Measurements from ENCODE around the gene FAAP20.

The FAAP20 gene

GRCh38 chr1:2238361-2239012, 43.9 kb upstream of the FAAP20 start:
- H3K9ac ChIP-seq (ENCODE audit: insufficient read length, low read depth), result no peak overlapping the region
- H3K36me3 ChIP-seq (ENCODE audit: insufficient read depth, insufficient read length, low read length), result peaks cover 68% of the 10 kb centered on the region
- H3K4me1 ChIP-seq (ENCODE audit: insufficient read depth, insufficient read length), result peaks cover 32% of the 10 kb centered on the region
- H3K9me3 ChIP-seq (ENCODE audit: insufficient read depth, low read length), result no peaks in the 10 kb centered on the region
- DNase-seq (ENCODE audit: low read depth, low spot score), result no peak
- H3K27me3 ChIP-seq (ENCODE audit: insufficient read depth, insufficient read length), result no peaks in the 10 kb centered on the region
- TF ChIP-seq YY1 (IDR thresholded peaks at IDR 0.05; ENCODE audit: insufficient read depth, insufficient read length) (no peak), ZNF274 (IDR thresholded peaks at IDR 0.05; ENCODE audit: low read depth, low read length) (no peak), SUZ12 (IDR thresholded peaks at IDR 0.05; ENCODE audit: extremely low read depth, insufficient read depth, insufficient read length) (no peak)
- H3K4me3 ChIP-seq (ENCODE audit: insufficient read length, low read depth), result no peak overlapping the region

GRCh38 chr1:2237773-2238172, 43.2 kb upstream of the FAAP20 start:
- Histone ChIP-seq H3K4me1 (ENCODE audit: insufficient read depth, insufficient read length) (peaks cover 25% of the 10 kb centered on the region), H3K9me3 (ENCODE audit: insufficient read depth, low read length) (no peaks in the 10 kb centered on the region), H3K9ac (ENCODE audit: insufficient read length, low read depth) (no peak overlapping the region), H3K36me3 (ENCODE audit: insufficient read depth, insufficient read length, low read length) (peaks cover 63% of the 10 kb centered on the region), H3K27me3 (ENCODE audit: insufficient read depth, insufficient read length) (no peaks in the 10 kb centered on the region), H3K4me3 (ENCODE audit: insufficient read length, low read depth) (no peak overlapping the region)
- no peak for TF ChIP-seq SUZ12 (IDR thresholded peaks at IDR 0.05; ENCODE audit: extremely low read depth, insufficient read depth, insufficient read length)
- no peak for TF ChIP-seq ZNF274 (IDR thresholded peaks at IDR 0.05; ENCODE audit: low read depth, low read length)
- no peak for DNase-seq (ENCODE audit: low read depth, low spot score)

GRCh38 chr1:2236695-2237677, 42.4 kb upstream of the FAAP20 start:
- H3K9me3 ChIP-seq (ENCODE audit: insufficient read depth, low read length), result no peaks in the 10 kb centered on the region
- peaks cover 33% of the 10 kb centered on the region for H3K4me1 ChIP-seq (ENCODE audit: insufficient read depth, insufficient read length)
- no peak overlapping the region for H3K9ac ChIP-seq (ENCODE audit: insufficient read length, low read depth)
- no peaks in the 10 kb centered on the region for H3K27me3 ChIP-seq (ENCODE audit: insufficient read depth, insufficient read length)
- H3K36me3 ChIP-seq (ENCODE audit: insufficient read depth, insufficient read length, low read length), result peaks cover 64% of the 10 kb centered on the region
- no peak overlapping the region for H3K4me3 ChIP-seq (ENCODE audit: insufficient read length, low read depth)
- DNase-seq (ENCODE audit: low read depth, low spot score), result no peak
- TF ChIP-seq YY1 (IDR thresholded peaks at IDR 0.05; ENCODE audit: insufficient read depth, insufficient read length), result no peak
- TF ChIP-seq ZNF274 (IDR thresholded peaks at IDR 0.05; ENCODE audit: low read depth, low read length), result no peak
- TF ChIP-seq SUZ12 (IDR thresholded peaks at IDR 0.05; ENCODE audit: extremely low read depth, insufficient read depth, insufficient read length), result no peak

- H3K27me3 ChIP-seq (ENCODE audit: insufficient read depth, insufficient read length), result no peaks in the 10 kb centered on the region
- H3K9me3 ChIP-seq (ENCODE audit: insufficient read depth, low read length), result no peaks in the 10 kb centered on the region
- no peak for DNase-seq (ENCODE audit: low read depth, low spot score)
- H3K4me3 ChIP-seq (ENCODE audit: insufficient read length, low read depth), result no peak overlapping the region
- peaks cover 38% of the 10 kb centered on the region for H3K4me1 ChIP-seq (ENCODE audit: insufficient read depth, insufficient read length)
- TF ChIP-seq ZNF274 (IDR thresholded peaks at IDR 0.05; ENCODE audit: low read depth, low read length), result no peak
- TF ChIP-seq SUZ12 (IDR thresholded peaks at IDR 0.05; ENCODE audit: extremely low read depth, insufficient read depth, insufficient read length), result no peak
- TF ChIP-seq YY1 (IDR thresholded peaks at IDR 0.05; ENCODE audit: insufficient read depth, insufficient read length), result no peak
- no peak overlapping the region for H3K9ac ChIP-seq (ENCODE audit: insufficient read length, low read depth)
- H3K36me3 ChIP-seq (ENCODE audit: insufficient read depth, insufficient read length, low read length), result peaks cover 63% of the 10 kb centered on the region
Observed at GRCh38 chr1:2235300-2235998, 40.9 kb upstream of the FAAP20 start.

- H3K9me3 ChIP-seq (ENCODE audit: insufficient read depth, low read length), result no peaks in the 10 kb centered on the region
- no peaks in the 10 kb centered on the region for H3K27me3 ChIP-seq (ENCODE audit: insufficient read depth, insufficient read length)
- no peak for DNase-seq (ENCODE audit: low read depth, low spot score)
- H3K36me3 ChIP-seq (ENCODE audit: insufficient read depth, insufficient read length, low read length), result peaks cover 65% of the 10 kb centered on the region
- no peak for TF ChIP-seq SUZ12 (IDR thresholded peaks at IDR 0.05; ENCODE audit: extremely low read depth, insufficient read depth, insufficient read length)
- H3K9ac ChIP-seq (ENCODE audit: insufficient read length, low read depth), result no peak overlapping the region
- peaks cover 33% of the 10 kb centered on the region for H3K4me1 ChIP-seq (ENCODE audit: insufficient read depth, insufficient read length)
- H3K4me3 ChIP-seq (ENCODE audit: insufficient read length, low read depth), result no peak overlapping the region
Observed at GRCh38 chr1:2234762-2235113, 40.2 kb upstream of the FAAP20 start.

GRCh38 chr1:2233997-2234761, 39.6 kb upstream of the FAAP20 start:
- Histone ChIP-seq H3K9ac (ENCODE audit: insufficient read length, low read depth) (no peak overlapping the region), H3K9me3 (ENCODE audit: insufficient read depth, low read length) (no peaks in the 10 kb centered on the region), H3K27me3 (ENCODE audit: insufficient read depth, insufficient read length) (no peaks in the 10 kb centered on the region), H3K36me3 (ENCODE audit: insufficient read depth, insufficient read length, low read length) (peaks cover 65% of the 10 kb centered on the region), H3K4me3 (ENCODE audit: insufficient read length, low read depth) (no peak overlapping the region), H3K4me1 (ENCODE audit: insufficient read depth, insufficient read length) (peaks cover 31% of the 10 kb centered on the region)
- no peak for DNase-seq (ENCODE audit: low read depth, low spot score)
- TF ChIP-seq SUZ12 (IDR thresholded peaks at IDR 0.05; ENCODE audit: extremely low read depth, insufficient read depth, insufficient read length) (no peak), ZNF274 (IDR thresholded peaks at IDR 0.05; ENCODE audit: low read depth, low read length) (no peak), YY1 (IDR thresholded peaks at IDR 0.05; ENCODE audit: insufficient read depth, insufficient read length) (no peak)
